ENCODE results near the gene ACVR2A.

The ACVR2A gene

GRCh38 chr2:147873859-147874483 lies 29.1 kb downstream of the ACVR2A start:
- TF ChIP-seq FOXP2 (optimal IDR thresholded peaks at IDR 0.05; ENCODE audit: borderline replicate concordance, extremely low read depth, extremely low read length, insufficient read depth) (no peak), TAF1 (IDR thresholded peaks at IDR 0.05; ENCODE audit: borderline replicate concordance, insufficient read depth, low read length) (no peak), SIN3A (IDR thresholded peaks at IDR 0.05; ENCODE audit: borderline replicate concordance, insufficient read depth, low read length) (no peak), REST (IDR thresholded peaks at IDR 0.05; ENCODE audit: insufficient read depth in 1 of 2, low read depth in 2 of 2, low read length in 2 of 2) (no peak), POLR2AphosphoS5 (IDR thresholded peaks at IDR 0.05; ENCODE audit: low read depth, low read length) (no peak)

DNA sequence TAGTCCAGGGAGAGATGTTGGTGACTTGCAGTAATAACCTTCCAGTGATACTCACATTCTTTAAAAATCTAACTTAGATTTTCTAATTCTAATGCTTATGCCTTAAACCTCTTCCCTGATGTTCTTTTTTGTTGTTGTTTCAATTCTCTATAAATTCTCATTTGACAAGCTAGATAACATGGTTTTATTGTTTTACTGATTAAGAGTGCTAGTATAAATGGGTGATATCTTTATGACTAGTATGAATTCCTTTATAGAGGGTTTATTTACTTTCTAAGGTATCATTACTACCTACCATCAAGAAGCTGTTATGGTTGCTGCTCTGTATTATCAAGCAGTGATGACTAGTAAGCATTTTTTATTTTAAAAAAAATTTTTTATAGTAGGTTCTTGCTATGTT lies 35.0 kb downstream of the ACVR2A start:
- TF ChIP-seq POLR2AphosphoS5 (IDR thresholded peaks at IDR 0.05; ENCODE audit: low read depth, low read length) (no peak), SIN3A (IDR thresholded peaks at IDR 0.05; ENCODE audit: borderline replicate concordance, insufficient read depth, low read length) (no peak), REST (IDR thresholded peaks at IDR 0.05; ENCODE audit: insufficient read depth in 1 of 2, low read depth in 2 of 2, low read length in 2 of 2) (no peak), TAF1 (IDR thresholded peaks at IDR 0.05; ENCODE audit: borderline replicate concordance, insufficient read depth, low read length) (no peak), FOXP2 (optimal IDR thresholded peaks at IDR 0.05; ENCODE audit: borderline replicate concordance, extremely low read depth, extremely low read length, insufficient read depth) (no peak)

DNA sequence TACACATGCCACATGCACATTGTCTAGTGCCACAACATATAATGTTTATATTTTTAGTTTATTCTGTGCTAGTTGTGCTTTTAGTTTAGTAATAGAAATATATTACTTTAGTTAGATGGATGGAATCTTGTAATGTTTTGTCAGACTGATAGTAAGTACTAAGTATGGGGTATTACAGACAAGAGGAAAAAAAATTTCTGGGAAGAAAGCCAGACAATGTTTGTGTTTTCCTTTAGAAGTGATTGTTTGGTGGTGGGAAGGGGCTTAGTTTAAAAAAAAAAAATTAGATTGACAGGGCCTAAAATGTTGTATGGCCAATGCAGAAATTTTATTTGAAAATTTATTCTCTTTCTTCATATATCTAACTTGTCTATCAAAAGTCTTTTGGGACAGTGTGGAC lies 37.8 kb downstream of the ACVR2A start:
- no peak for TF ChIP-seq TAF1 (IDR thresholded peaks at IDR 0.05; ENCODE audit: borderline replicate concordance, insufficient read depth, low read length)
- TF ChIP-seq REST (IDR thresholded peaks at IDR 0.05; ENCODE audit: insufficient read depth in 1 of 2, low read depth in 2 of 2, low read length in 2 of 2): no peak
- no peak for TF ChIP-seq POLR2AphosphoS5 (IDR thresholded peaks at IDR 0.05; ENCODE audit: low read depth, low read length)
- no peak for TF ChIP-seq SIN3A (IDR thresholded peaks at IDR 0.05; ENCODE audit: borderline replicate concordance, insufficient read depth, low read length)
- TF ChIP-seq FOXP2 (optimal IDR thresholded peaks at IDR 0.05; ENCODE audit: borderline replicate concordance, extremely low read depth, extremely low read length, insufficient read depth): no peak

DNA sequence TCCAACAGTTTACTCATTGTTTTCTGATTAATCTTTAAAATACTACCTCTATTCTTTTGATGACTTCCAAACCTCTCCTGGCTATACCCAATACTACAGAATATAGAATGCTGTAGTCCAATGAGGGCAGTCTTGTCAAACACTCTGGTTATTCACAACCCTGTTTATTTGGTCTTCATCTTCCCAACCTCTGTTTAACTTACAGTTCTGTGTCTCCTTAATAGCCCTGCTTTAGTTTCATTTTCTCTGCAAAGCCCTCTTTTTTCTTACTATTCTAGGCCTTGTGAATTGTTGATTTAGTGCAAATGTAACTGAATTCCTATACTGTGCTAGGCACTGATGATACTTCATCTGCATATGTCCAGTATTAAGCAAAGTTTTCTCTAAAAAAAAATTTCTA lies 40.0 kb downstream of the ACVR2A start:
- TF ChIP-seq REST (IDR thresholded peaks at IDR 0.05; ENCODE audit: insufficient read depth in 1 of 2, low read depth in 2 of 2, low read length in 2 of 2): no peak
- no peak for TF ChIP-seq SIN3A (IDR thresholded peaks at IDR 0.05; ENCODE audit: borderline replicate concordance, insufficient read depth, low read length)
- no peak for TF ChIP-seq FOXP2 (optimal IDR thresholded peaks at IDR 0.05; ENCODE audit: borderline replicate concordance, extremely low read depth, extremely low read length, insufficient read depth)

GRCh38 chr2:147886136-147886535 lies 41.3 kb downstream of the ACVR2A start:
- TF ChIP-seq TAF1 (IDR thresholded peaks at IDR 0.05; ENCODE audit: borderline replicate concordance, insufficient read depth, low read length) (no peak), POLR2AphosphoS5 (IDR thresholded peaks at IDR 0.05; ENCODE audit: low read depth, low read length) (no peak), REST (IDR thresholded peaks at IDR 0.05; ENCODE audit: insufficient read depth in 1 of 2, low read depth in 2 of 2, low read length in 2 of 2) (no peak), SIN3A (IDR thresholded peaks at IDR 0.05; ENCODE audit: borderline replicate concordance, insufficient read depth, low read length) (no peak), FOXP2 (optimal IDR thresholded peaks at IDR 0.05; ENCODE audit: borderline replicate concordance, extremely low read depth, extremely low read length, insufficient read depth) (no peak)

All from PFSK-1 (cell line).